Lung (tissue), 12 donors: ENCODE data around the gene RPS29. TPM values are rescaled to one million over a fixed set of nuclear protein-coding genes. Genes with fewer than 3 reads are reported as not detected.

Experiments used
- ATAC-seq: fragments of 200-7000 bp; cut with Tn5 transposase; one replicate; pipeline ENCODE4 v1.9.1; 2020; ENCODE audit warnings: moderate number of reproducible peaks; ENCODE audit not compliant: insufficient read depth, low FRiP score
- DNase-seq, 3 donors: peaks; one replicate each; pipeline ENCODE4 v3.0.0-alpha.2; 2013 to 2017
- H3K27ac ChIP-seq, 2 donors: one replicate each; pipeline ENCODE4 v1.5.1; 2013; ENCODE audit warnings: mild to moderate bottlenecking in 2 of 2, moderate library complexity in 2 of 2, control low read depth in 1 of 2, inconsistent platforms in 1 of 2, low read depth in 1 of 2, low read length in 1 of 2
- H3K27me3 ChIP-seq, 3 donors: one replicate each; pipeline ENCODE4 v1.5.1; 2013; ENCODE audit warnings: low read length in 2 of 3; ENCODE audit not compliant: control insufficient read depth in 3 of 3, insufficient read depth in 3 of 3
- H3K36me3 ChIP-seq, 4 donors: one replicate each; pipeline ENCODE4 v1.5.1; 2013; ENCODE audit warnings: low read length in 4 of 4, mild to moderate bottlenecking in 1 of 4, moderate library complexity in 1 of 4; ENCODE audit not compliant: control insufficient read depth in 4 of 4, insufficient read depth in 4 of 4
- H3K4me1 ChIP-seq, 5 donors: one replicate each; pipeline ENCODE4 v1.5.1; 2013; ENCODE audit warnings: low read length in 5 of 5, mild to moderate bottlenecking in 2 of 5, moderate library complexity in 1 of 5; ENCODE audit not compliant: control insufficient read depth in 5 of 5, insufficient read depth in 5 of 5
- H3K4me3 ChIP-seq: one replicate; pipeline ENCODE4 v1.5.1; 2013; ENCODE audit warnings: mild to moderate bottlenecking, control low read depth, moderate library complexity
- H3K9ac ChIP-seq, 2 donors: one replicate each; pipeline ENCODE4 v1.5.1; 2013; ENCODE audit warnings: low read length in 2 of 2, control low read depth in 1 of 2; ENCODE audit not compliant: insufficient read depth in 1 of 2
- H3K9me3 ChIP-seq, 4 donors: one replicate each; pipeline ENCODE4 v1.5.1; 2013; ENCODE audit warnings: low read length in 3 of 4, mild to moderate bottlenecking in 1 of 4, moderate library complexity in 1 of 4; ENCODE audit not compliant: control insufficient read depth in 4 of 4, insufficient read depth in 3 of 4
- CTCF ChIP-seq: IDR thresholded peaks from 2 replicates; pipeline ENCODE4 v1.5.1; 2012; ENCODE audit warnings: mild to moderate bottlenecking; ENCODE audit errors: control extremely low read depth, extremely low read depth
- WGBS, 2 donors: extraction: QIAGEN DNeasy Blood & Tissue Kit; methylation state at CpG; one replicate each; pipeline ENCODE4 v1.1.7; 2013; 5-methylcytosine and 5-hydroxymethylcytosine counted together
- polyA plus RNA-seq, 2 donors: library from polyadenylated mRNA; stranded (reverse); fragments of 200-250 nt; gene quantifications; one replicate each; pipeline ENCODE4 v1.2.1, GENCODE V29; 2013
- total RNA-seq, 2 donors: library from RNA; depleted of rRNA in 1 of 2; stranded (reverse); fragments of >200 nt in 1 of 2; gene quantifications; one replicate each; pipeline ENCODE4 v1.2.1, GENCODE V29; 2014 to 2021
- donor health status: control.
- donor health status: control.
- donor health status: Bipolar disorder and iron deficiency.
- donor health status: healthy.
- donor health status: DM: yes; HTN: yes; CAD: no.

Gene RPS29
- total and polyA plus RNA-seq, 4 donors, result 413 to 3,240 (median 1,755) TPM

- no peaks in the 10 kb centered on the region for H3K27me3 ChIP-seq
- ATAC-seq (no peak), DNase-seq (no peak)
- no peaks in the 10 kb centered on the region for H3K9me3 ChIP-seq
- WGBS, 2 donors, result 90 to 91% methylated on average over 5 of the region's 5 CpGs
- no peak for TF ChIP-seq CTCF
- H3K4me1 ChIP-seq, result peaks cover 0 to 1% (median 0%) of the 10 kb centered on the region in 5 donors
- H3K4me3 ChIP-seq, result no peak overlapping the region
- peaks cover 6 to 17% (median 10%) of the 10 kb centered on the region in 4 donors for H3K36me3 ChIP-seq
- H3K27ac ChIP-seq, result no peak overlapping the region
- no peak overlapping the region for H3K9ac ChIP-seq
Observed at GRCh38 chr14:49574038-49574437, 12.1 kb downstream of the RPS29 start.

GRCh38 chr14:49569281-49569680, 16.9 kb downstream of the RPS29 start:
- Histone ChIP-seq H3K4me3 (no peak overlapping the region), H3K36me3 (peaks cover 0 to under 1% (median 0%) of the 10 kb centered on the region in 4 donors), H3K27ac (no peak overlapping the region), H3K27me3 (no peaks in the 10 kb centered on the region), H3K9me3 (no peaks in the 10 kb centered on the region), H3K4me1 (no peaks in the 10 kb centered on the region), H3K9ac (no peak overlapping the region)
- TF ChIP-seq CTCF, result no peak
- 87 to 95% methylated on average over 3 of the region's 3 CpGs for WGBS, 2 donors
- DNase-seq (no peak), ATAC-seq (no peak)

- DNase-seq (no peak), ATAC-seq (no peak)
- WGBS, 2 donors, result 93 to 94% methylated on average over 12 of the region's 12 CpGs
- Histone ChIP-seq H3K27ac (no peak overlapping the region), H3K27me3 (no peaks in the 10 kb centered on the region), H3K9me3 (no peaks in the 10 kb centered on the region), H3K9ac (no peak overlapping the region), H3K4me1 (no peaks in the 10 kb centered on the region), H3K4me3 (no peak overlapping the region), H3K36me3 (no peaks in the 10 kb centered on the region)
- TF ChIP-seq CTCF, result no peak
Observed at GRCh38 chr14:49566714-49567113, 19.5 kb downstream of the RPS29 start.
